ENCODE results near the gene GOLGA6L9.
"Not testable (repeated sequence)": the region's sequence is repeated elsewhere in the genome, so short reads cannot be mapped to it uniquely, and the experiment has no call there.

The GOLGA6L9 gene

GRCh38 chr15:82429693-82430092, at the start of gene GOLGA6L9:
Gene GOLGA6L9, plus strand, starts transcription at chr15:82429816. Its CDS starts 264 bp downstream, at chr15:82430080.
- not testable (repeated sequence) for DNase-seq (ENCODE audit: low spot score)

- DNase-seq (ENCODE audit: low spot score), result not testable (repeated sequence)
Observed at GRCh38 chr15:82381330-82381955, 48.2 kb upstream of the GOLGA6L9 start.

GRCh38 chr15:82387209-82387608, 42.4 kb upstream of the GOLGA6L9 start:
- DNase-seq (ENCODE audit: low spot score), result not testable (repeated sequence)

GRCh38 chr15:82390152-82390551, 39.5 kb upstream of the GOLGA6L9 start:
- not testable (repeated sequence) for DNase-seq (ENCODE audit: low spot score)

- DNase-seq (ENCODE audit: low spot score), result not testable (repeated sequence)
Observed at GRCh38 chr15:82392077-82392476, 37.5 kb upstream of the GOLGA6L9 start.

- DNase-seq (ENCODE audit: low spot score), result no peak
Observed at GRCh38 chr15:82393671-82394070, 35.9 kb upstream of the GOLGA6L9 start.

- not testable (repeated sequence) for DNase-seq (ENCODE audit: low spot score)
Observed at GRCh38 chr15:82395788-82396187, 33.8 kb upstream of the GOLGA6L9 start.

GRCh38 chr15:82397817-82398216, 31.8 kb upstream of the GOLGA6L9 start:
- no peak for DNase-seq (ENCODE audit: low spot score)

GRCh38 chr15:82398785-82399184, 30.8 kb upstream of the GOLGA6L9 start:
- DNase-seq (ENCODE audit: low spot score), result no peak

GRCh38 chr15:82399366-82400103, 30.1 kb upstream of the GOLGA6L9 start:
- not testable (repeated sequence) for DNase-seq (ENCODE audit: low spot score)

- not testable (repeated sequence) for DNase-seq (ENCODE audit: low spot score)
Observed at GRCh38 chr15:82401918-82402317, 27.7 kb upstream of the GOLGA6L9 start.

GRCh38 chr15:82402341-82402740, 27.3 kb upstream of the GOLGA6L9 start:
- not testable (repeated sequence) for DNase-seq (ENCODE audit: low spot score)

- not testable (repeated sequence) for DNase-seq (ENCODE audit: low spot score)
Observed at GRCh38 chr15:82406211-82406610, 23.4 kb upstream of the GOLGA6L9 start.

- DNase-seq (ENCODE audit: low spot score), result not testable (repeated sequence)
Observed at GRCh38 chr15:82410306-82410705, 19.3 kb upstream of the GOLGA6L9 start.

GRCh38 chr15:82411595-82411994, 18.0 kb upstream of the GOLGA6L9 start:
- not testable (repeated sequence) for DNase-seq (ENCODE audit: low spot score)

- not testable (repeated sequence) for DNase-seq (ENCODE audit: low spot score)
Observed at GRCh38 chr15:82414525-82415191, 15.0 kb upstream of the GOLGA6L9 start.

- DNase-seq (ENCODE audit: low spot score), result not testable (repeated sequence)
Observed at GRCh38 chr15:82420516-82420915, 9.1 kb upstream of the GOLGA6L9 start.

- DNase-seq (ENCODE audit: low spot score), result not testable (repeated sequence)
Observed at GRCh38 chr15:82420966-82421365, 8.7 kb upstream of the GOLGA6L9 start.

- not testable (repeated sequence) for DNase-seq (ENCODE audit: low spot score)
Observed at GRCh38 chr15:82427117-82427516, 2.5 kb upstream of the GOLGA6L9 start.

GRCh38 chr15:82445420-82445819, 15.8 kb downstream of the GOLGA6L9 start:
- not testable (repeated sequence) for DNase-seq (ENCODE audit: low spot score)

GRCh38 chr15:82457336-82457735, 27.7 kb downstream of the GOLGA6L9 start:
- not testable (repeated sequence) for DNase-seq (ENCODE audit: low spot score)

- not testable (repeated sequence) for DNase-seq (ENCODE audit: low spot score)
Observed at GRCh38 chr15:82465629-82466028, 36.0 kb downstream of the GOLGA6L9 start.

GRCh38 chr15:82468205-82468604, 38.6 kb downstream of the GOLGA6L9 start:
- DNase-seq (ENCODE audit: low spot score), result not testable (repeated sequence)

Measured in hematopoietic multipotent progenitor cell treated with erythropoietin and hydrocortisone succinate and interleukin-3 and kit ligand, for 15 days (in vitro differentiated cells).